Measurements from ENCODE around the gene HPX. TPM values are rescaled to one million over a fixed set of nuclear protein-coding genes. Genes with fewer than 3 reads are reported as not detected.

The HPX gene
- total RNA-seq (ENCODE audit: unreplicated experiment), result 1.4 TPM
- long read RNA-seq, result 0 reads

- Mint-ChIP-seq H3K4me1 (ENCODE audit: unreplicated experiment) (peaks cover 2% of the 10 kb centered on the region), H3K27me3 (ENCODE audit: unreplicated experiment) (no peaks in the 10 kb centered on the region), H3K4me3 (ENCODE audit: unreplicated experiment) (no peak within 1 kb of the TSS), H3K27ac (ENCODE audit: unreplicated experiment) (no peak within 1 kb of the TSS), H3K36me3 (ENCODE audit: low read depth, unreplicated experiment) (no peaks in the 10 kb centered on the region), H3K9me3 (ENCODE audit: unreplicated experiment) (no peaks in the 10 kb centered on the region)
- no peak for DNase-seq (ENCODE audit: low spot score)
- no peak for TF ChIP-seq CTCF (IDR thresholded peaks at IDR 0.05; ENCODE audit: unreplicated experiment)
Measured at GRCh38 chr11:6440906-6441358, at the start of gene HPX. Gene HPX (minus strand): TSS chr11:6440987. CDS start chr11:6440963, 24 bp downstream.

- no peak for TF ChIP-seq CTCF (IDR thresholded peaks at IDR 0.05; ENCODE audit: unreplicated experiment)
- Mint-ChIP-seq H3K27ac (ENCODE audit: unreplicated experiment) (peak overlapping the region; percentile 5), H3K4me3 (ENCODE audit: unreplicated experiment) (no peak overlapping the region), H3K36me3 (ENCODE audit: low read depth, unreplicated experiment) (peaks cover 8% of the 10 kb centered on the region), H3K4me1 (ENCODE audit: unreplicated experiment) (no peaks in the 10 kb centered on the region), H3K9me3 (ENCODE audit: unreplicated experiment) (no peaks in the 10 kb centered on the region), H3K27me3 (ENCODE audit: unreplicated experiment) (no peaks in the 10 kb centered on the region)
- no peak for DNase-seq (ENCODE audit: low spot score)
Measured at GRCh38 chr11:6489306-6489705, 48.5 kb upstream of the HPX start.

GRCh38 chr11:6488821-6489220 is 48.0 kb upstream of the HPX start:
- Mint-ChIP-seq H3K4me1 (ENCODE audit: unreplicated experiment) (no peaks in the 10 kb centered on the region), H3K27ac (ENCODE audit: unreplicated experiment) (no peak overlapping the region), H3K36me3 (ENCODE audit: low read depth, unreplicated experiment) (peaks cover 8% of the 10 kb centered on the region), H3K9me3 (ENCODE audit: unreplicated experiment) (no peaks in the 10 kb centered on the region), H3K4me3 (ENCODE audit: unreplicated experiment) (no peak overlapping the region), H3K27me3 (ENCODE audit: unreplicated experiment) (no peaks in the 10 kb centered on the region)
- TF ChIP-seq CTCF (IDR thresholded peaks at IDR 0.05; ENCODE audit: unreplicated experiment), result no peak
- DNase-seq (ENCODE audit: low spot score), result no peak

GRCh38 chr11:6488342-6488741 is 47.6 kb upstream of the HPX start:
- Mint-ChIP-seq H3K36me3 (ENCODE audit: low read depth, unreplicated experiment) (peaks cover 11% of the 10 kb centered on the region), H3K27ac (ENCODE audit: unreplicated experiment) (no peak overlapping the region), H3K4me1 (ENCODE audit: unreplicated experiment) (peaks cover 2% of the 10 kb centered on the region), H3K9me3 (ENCODE audit: unreplicated experiment) (no peaks in the 10 kb centered on the region), H3K4me3 (ENCODE audit: unreplicated experiment) (no peak overlapping the region), H3K27me3 (ENCODE audit: unreplicated experiment) (no peaks in the 10 kb centered on the region)
- TF ChIP-seq CTCF (IDR thresholded peaks at IDR 0.05; ENCODE audit: unreplicated experiment), result no peak
- no peak for DNase-seq (ENCODE audit: low spot score)

- H3K4me3 Mint-ChIP-seq (ENCODE audit: unreplicated experiment), result no peak overlapping the region
- H3K27ac Mint-ChIP-seq (ENCODE audit: unreplicated experiment), result no peak overlapping the region
- peaks cover 13% of the 10 kb centered on the region for H3K4me1 Mint-ChIP-seq (ENCODE audit: unreplicated experiment)
- no peak for DNase-seq (ENCODE audit: low spot score)
- H3K27me3 Mint-ChIP-seq (ENCODE audit: unreplicated experiment), result no peaks in the 10 kb centered on the region
- TF ChIP-seq CTCF (IDR thresholded peaks at IDR 0.05; ENCODE audit: unreplicated experiment), result no peak
- no peaks in the 10 kb centered on the region for H3K9me3 Mint-ChIP-seq (ENCODE audit: unreplicated experiment)
- H3K36me3 Mint-ChIP-seq (ENCODE audit: low read depth, unreplicated experiment), result peaks cover 13% of the 10 kb centered on the region
Measured at GRCh38 chr11:6486938-6487337, 46.2 kb upstream of the HPX start.

Measured in endothelial cell (in vitro differentiated cells).